GM12878 (cell line): ENCODE results near the gene OMD. TPM values are rescaled to one million over a fixed set of nuclear protein-coding genes. Genes with fewer than 3 reads are reported as not detected.

Experiments used
- ATAC-seq: fragments of 200-7000 bp; cut with Tn5 transposase; 3 replicates; pipeline ENCODE4 v1.9.1; 2020; ENCODE audit warnings: mild to moderate bottlenecking, moderate library complexity
- BruUV-seq: library from RNA; stranded (reverse); fragments of 400-500 nt; replicated peaks from 2 replicates; lab custom pipeline; 2021; lab: Mats Ljungman, UMichigan
- CTCF ChIA-PET: fragments of 300-600 bp; sonication (Branson Sonifier 250); formaldehyde crosslinking; extraction: SDS; loops from one replicate; lab custom pipeline; 2021; ENCODE audit warnings: inconsistent platforms; lab: Yijun Ruan, JAX
- POLR2A ChIA-PET: fragments of 350-600 bp; formaldehyde crosslinking; extraction: SDS; loops from one replicate; lab custom pipeline; 2021; ENCODE audit warnings: inconsistent platforms; lab: Charles Lee
- RAD21 ChIA-PET: fragments of 300-600 bp; sonication (Branson Sonifier 250); formaldehyde crosslinking; loops from one replicate; lab custom pipeline; 2023; ENCODE audit warnings: antibody characterized with exemption; ENCODE audit not compliant: unreplicated experiment; lab: Charles Lee
- SMC1A ChIA-PET: fragments of 300-600 bp; sonication (Branson Sonifier 250); formaldehyde crosslinking; loops from one replicate; lab custom pipeline; 2023; ENCODE audit not compliant: unreplicated experiment, uncharacterized antibody; lab: Charles Lee
- DNase-seq: peaks from one replicate; pipeline ENCODE4 v3.0.0-alpha.2; 2011; ENCODE audit warnings: low read depth, low spot score
- FAIRE-seq: peaks from 3 replicates; lab custom pipeline; 2011; peaks lifted over from hg19 to GRCh38; lab: Jason Lieb, UNC
- H2AFZ ChIP-seq: 2 replicates; pipeline ENCODE4 v1.6.0; 2011; ENCODE audit warnings: low read depth, low read length, control low read depth; ENCODE audit not compliant: control insufficient read depth
- H3K27ac ChIP-seq: 2 replicates; pipeline ENCODE4 v1.5.1; 2011; ENCODE audit warnings: control low read depth; ENCODE audit not compliant: control insufficient read depth, insufficient read depth
- H3K27me3 ChIP-seq, 2 experiments: replicated peaks in 1 of 2; 2 replicates each; pipeline versions ENCODE4 v1.6.0 to v1.6.1; 2011; ENCODE audit warnings: low read length in 1 of 2; ENCODE audit not compliant: control insufficient read depth in 2 of 2, insufficient read depth in 2 of 2
- H3K36me3 ChIP-seq, 2 experiments: 2 replicates each; pipeline ENCODE4 v1.5.1; 2011; ENCODE audit warnings: low read length in 1 of 2; ENCODE audit not compliant: control insufficient read depth in 2 of 2, insufficient read depth in 2 of 2
- H3K4me1 ChIP-seq: 2 replicates; pipeline ENCODE4 v1.6.1; 2011; ENCODE audit warnings: mild to moderate bottlenecking, low read length, moderate library complexity, mixed read lengths; ENCODE audit not compliant: control insufficient read depth, insufficient read depth
- H3K4me2 ChIP-seq: 2 replicates; pipeline ENCODE4 v1.6.0; 2011; ENCODE audit warnings: control low read depth; ENCODE audit not compliant: control insufficient read depth, insufficient read depth
- H3K4me3 ChIP-seq: fragments of 200-600 bp; sonication (generic); 2 replicates; pipeline ENCODE4 v1.5.1; 2016
- H3K79me2 ChIP-seq: 2 replicates; pipeline ENCODE4 v1.6.0; 2011; ENCODE audit warnings: low read length; ENCODE audit not compliant: control insufficient read depth, insufficient read depth
- H3K9ac ChIP-seq: 2 replicates; pipeline ENCODE4 v1.8.0; 2011; ENCODE audit warnings: low read length, control low read depth, mixed read lengths; ENCODE audit not compliant: control insufficient read depth, insufficient read depth
- H3K9me3 ChIP-seq: replicated peaks from 3 replicates; pipeline ENCODE4 v1.5.1; 2011; ENCODE audit warnings: mild to moderate bottlenecking, low read length; ENCODE audit not compliant: control insufficient read depth, insufficient read depth
- H4K20me1 ChIP-seq: 2 replicates; pipeline ENCODE4 v1.6.0; 2011; ENCODE audit not compliant: control insufficient read depth, insufficient read depth
- BCL3 ChIP-seq: IDR thresholded peaks from 2 replicates; pipeline ENCODE4 v1.6.1; 2011; ENCODE audit warnings: borderline replicate concordance, low read depth, mild to moderate bottlenecking, moderate library complexity, low read length; ENCODE audit not compliant: insufficient read depth, poor library complexity, severe bottlenecking
- HDGF ChIP-seq: fragments of 450-650 bp; IDR thresholded peaks from 2 replicates; pipeline ENCODE4 v1.6.1; 2016; ENCODE audit warnings: antibody characterized with exemption
- PML ChIP-seq: IDR thresholded peaks from 2 replicates; pipeline ENCODE4 v1.6.1; 2012; ENCODE audit warnings: low read length, inconsistent platforms
- SMAD1 ChIP-seq: fragments of 450-650 bp; IDR thresholded peaks from 2 replicates; pipeline ENCODE4 v1.6.1; 2018; ENCODE audit warnings: mild to moderate bottlenecking, low read depth; ENCODE audit not compliant: partially characterized antibody
- SUPT20H ChIP-seq: IDR thresholded peaks from 2 replicates; pipeline ENCODE4 v1.6.1; 2011; ENCODE audit warnings: low read depth, mild to moderate bottlenecking, low read length, moderate library complexity, borderline replicate concordance; ENCODE audit not compliant: control insufficient read depth
- YBX1 ChIP-seq: fragments of 450-650 bp; IDR thresholded peaks from 2 replicates; pipeline ENCODE4 v1.6.1; 2016; ENCODE audit warnings: antibody characterized with exemption
- ZBED1 ChIP-seq: IDR thresholded peaks from 2 replicates; pipeline ENCODE4 v1.6.1; 2016; ENCODE audit warnings: borderline replicate concordance
- ZNF274 ChIP-seq: IDR thresholded peaks from one replicate; pipeline ENCODE4 v1.8.0; 2011; ENCODE audit not compliant: insufficient read length, insufficient read depth
- WGBS: methylation state at CpG from one replicate; pipeline ENCODE4 v1.1.6; 2016; ENCODE audit warnings: low lambda C conversion rate; ENCODE audit not compliant: insufficient replicate concordance, insufficient coverage; ENCODE audit errors: missing lambda C conversion rate; 5-methylcytosine and 5-hydroxymethylcytosine counted together
- in situ Hi-C: fragments of 300-500 bp; cut with MboI; formaldehyde crosslinking; loops from 9 replicates; pipeline ENCODE4 v1.14.3; 2018; ENCODE audit warnings: mixed read lengths
- intact Hi-C: fragments of 100-400 bp; cut with micrococcal nuclease; formaldehyde crosslinking; loops from one replicate; pipeline ENCODE4 v1.14.2; 2022; ENCODE audit not compliant: unreplicated experiment
- polyA plus RNA-seq, 11 experiments: library from polyadenylated mRNA; depleted of rRNA in 4 of 11; unstranded in 6 of 11; stranded (reverse) in 5 of 11; fragments of >200 nt; fragmentation: Nextera tagmentation in 4 of 11; fragmentation: Illumina TruSeq in 1 of 11; extraction: Ambion mirVana in 4 of 11; extraction: Trizol in 1 of 11; gene quantifications; 1 replicate in 1 of 11; 2 replicates in 10 of 11; pipeline versions ENCODE4 v1.2.1 to v1.2.3, GENCODE V29; 2011 to 2016; ENCODE audit warnings: inconsistent platforms in 2 of 11, missing spikeins in 2 of 11, low read depth in 1 of 11
- total RNA-seq, 4 experiments: library from RNA; depleted of rRNA in 3 of 4; stranded (reverse); fragments of >200 nt in 3 of 4; fragmentation: Illumina TruSeq in 1 of 4; extraction: Trizol in 1 of 4; gene quantifications; 2 replicates each; pipeline versions ENCODE4 v1.2.1 to v1.2.3, GENCODE V29; 2013 to 2021

The OMD gene
- total and polyA plus RNA-seq, 10 of the 15 experiments (the other 5 are each of a cell fraction or from before 2014, with no cell fraction given), result 0.08 to 0.70 (median 0.57) TPM; not detected in 7

GRCh38 chr9:92468206-92468605 is 43.9 kb upstream of the OMD start:
- H3K79me2 ChIP-seq, result no peaks in the 10 kb centered on the region
- FAIRE-seq (no peak), ATAC-seq (no peak), DNase-seq (no peak)
- no peaks in the 10 kb centered on the region for H3K36me3 ChIP-seq
- H3K9ac ChIP-seq, result no peak overlapping the region
- SMC1A ChIA-PET, result interaction anchor here (0.9 to 2.6 kb wide), 2 partner anchors 8 to 18 kb away, joined by 3 to 9 read pairs; no protein-coding TSS in a partner anchor
- intact Hi-C loops, result no loop called here
- H3K4me1 ChIP-seq, result no peaks in the 10 kb centered on the region
- TF ChIP-seq SMAD1, result no peak
- TF ChIP-seq ZBED1, result no peak
- TF ChIP-seq HDGF, result no peak
- TF ChIP-seq BCL3, result no peak
- TF ChIP-seq ZNF274, result no peak
- no peak for TF ChIP-seq PML
- no peak for TF ChIP-seq YBX1
- TF ChIP-seq SUPT20H, result no peak
- H2AFZ ChIP-seq, result no peak overlapping the region
- no peaks in the 10 kb centered on the region for H3K27me3 ChIP-seq
- in situ Hi-C loops, result no loop called here
- CTCF ChIA-PET, result interaction anchor here (1.1 kb wide), 2 partner anchors 9 to 12 kb away, joined by 3 to 6 read pairs; no protein-coding TSS in a partner anchor
- WGBS, result 97% methylated on average over 2 of the region's 2 CpGs
- no peak overlapping the region for H3K4me2 ChIP-seq
- no peaks in the 10 kb centered on the region for H4K20me1 ChIP-seq
- no TSS peak for BruUV-seq
- POLR2A ChIA-PET, result interaction anchor here (0.6 kb wide), 1 partner anchor 19 kb away, joined by 7 read pairs; no protein-coding TSS in a partner anchor
- no peaks in the 10 kb centered on the region for H3K9me3 ChIP-seq
- no peak overlapping the region for H3K4me3 ChIP-seq
- H3K27ac ChIP-seq, result no peak overlapping the region
- RAD21 ChIA-PET, result no interaction called here
